NCI-H82 (cell line): ENCODE data around the gene ASPDH.
"Not testable (repeated sequence)": the region's sequence is repeated elsewhere in the genome, so short reads cannot be mapped to it uniquely, and the experiment has no call there.

Experiments
- DNase-seq: peaks from one replicate; lab custom pipeline; 2025; lab: John Stamatoyannopoulos, UW

Gene ASPDH

DNA sequence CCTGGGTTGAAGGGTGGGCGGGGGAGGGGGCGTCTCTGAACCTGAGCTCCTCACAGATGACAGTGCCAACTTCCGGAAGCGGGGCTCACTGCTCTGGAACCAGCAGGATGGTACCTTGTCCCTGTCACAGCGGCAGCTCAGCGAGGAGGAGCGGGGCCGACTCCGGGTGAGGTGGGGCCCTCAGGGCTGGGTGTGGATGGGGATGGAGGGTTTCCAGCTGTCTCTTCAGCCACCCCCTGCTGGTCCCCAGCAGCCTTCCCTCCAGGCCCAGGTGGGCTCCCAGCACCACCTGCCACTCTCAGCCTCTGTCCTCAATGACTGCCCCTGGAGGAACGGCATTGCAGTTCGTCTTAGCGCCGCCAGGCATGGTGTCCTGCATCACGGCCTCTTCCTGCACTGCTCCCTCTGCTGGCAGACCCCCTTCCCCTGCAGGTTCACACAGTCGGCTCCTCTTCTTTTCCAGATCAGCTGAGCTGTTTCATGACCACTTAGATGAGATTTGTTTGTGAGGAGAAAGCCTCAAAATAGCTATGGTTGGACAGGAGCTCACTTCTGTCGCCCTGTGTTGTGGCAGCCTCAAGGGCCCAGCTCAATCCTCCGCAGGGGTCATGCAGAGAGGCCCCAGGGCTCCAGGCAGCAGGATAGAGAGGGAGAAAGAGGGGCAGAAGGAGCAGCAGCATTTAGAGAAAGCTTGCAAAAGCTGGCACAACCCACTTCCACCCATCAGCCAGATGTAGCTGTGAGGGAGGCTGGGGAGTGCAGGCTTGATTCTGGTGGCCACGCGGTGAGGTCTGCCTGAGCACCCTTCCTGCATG is 34.6 kb downstream of the ASPDH start:
- peak; percentile 75 for DNase-seq

DNA sequence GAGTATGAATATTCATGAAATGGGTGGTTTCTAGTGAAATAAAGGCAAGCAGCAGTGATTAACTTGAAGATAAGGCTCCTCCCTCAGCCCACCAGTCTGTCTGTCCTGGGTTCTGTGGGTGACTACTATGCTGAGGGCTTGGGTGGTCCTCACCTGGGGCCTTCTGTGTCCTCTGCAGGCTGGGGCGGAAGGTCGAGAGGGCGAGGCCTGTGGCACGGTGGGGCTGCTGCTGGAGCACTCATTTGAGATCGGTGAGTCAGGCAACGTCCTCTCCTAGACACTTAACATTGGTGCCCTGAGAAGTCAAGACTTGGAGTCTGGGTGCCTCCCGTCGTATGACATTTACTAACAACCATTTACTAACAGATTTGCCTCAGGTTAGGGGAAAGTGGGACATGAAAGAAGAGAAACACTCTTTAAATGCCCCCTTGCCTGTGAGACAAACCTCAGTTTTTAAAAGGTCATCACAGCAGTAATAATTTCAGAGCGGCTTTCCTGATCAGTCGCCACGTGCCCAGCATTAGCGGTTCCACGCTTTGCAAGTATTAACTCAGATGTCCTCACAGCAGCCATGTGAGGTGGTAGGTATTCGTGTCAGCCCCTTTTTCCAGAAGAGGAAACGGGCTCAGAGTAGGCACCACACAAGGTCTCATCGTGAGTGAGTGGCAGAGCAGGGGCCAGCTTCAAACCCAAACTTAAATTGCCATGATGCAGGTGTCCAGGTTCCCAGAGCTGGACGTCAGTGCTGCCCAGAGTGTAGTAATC is 35.8 kb downstream of the ASPDH start:
- DNase-seq = no peak

DNA sequence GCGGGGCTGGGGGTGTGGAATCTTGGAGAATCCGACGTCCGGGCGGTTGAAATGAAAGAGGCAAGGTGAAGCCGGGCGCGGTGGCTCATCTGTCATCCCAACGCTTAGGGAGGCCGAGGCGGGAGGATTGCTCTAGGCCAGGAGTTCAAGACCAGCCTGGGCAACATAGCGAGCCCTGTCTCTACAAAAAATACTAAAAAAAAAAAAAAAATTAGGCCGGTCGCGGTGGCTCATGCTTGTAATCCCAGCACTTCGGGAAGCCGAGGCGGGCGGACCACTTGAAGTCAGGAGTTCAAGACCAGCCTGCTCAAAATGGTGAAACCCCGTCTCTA is 36.8 kb downstream of the ASPDH start:
- DNase-seq = no peak

DNA sequence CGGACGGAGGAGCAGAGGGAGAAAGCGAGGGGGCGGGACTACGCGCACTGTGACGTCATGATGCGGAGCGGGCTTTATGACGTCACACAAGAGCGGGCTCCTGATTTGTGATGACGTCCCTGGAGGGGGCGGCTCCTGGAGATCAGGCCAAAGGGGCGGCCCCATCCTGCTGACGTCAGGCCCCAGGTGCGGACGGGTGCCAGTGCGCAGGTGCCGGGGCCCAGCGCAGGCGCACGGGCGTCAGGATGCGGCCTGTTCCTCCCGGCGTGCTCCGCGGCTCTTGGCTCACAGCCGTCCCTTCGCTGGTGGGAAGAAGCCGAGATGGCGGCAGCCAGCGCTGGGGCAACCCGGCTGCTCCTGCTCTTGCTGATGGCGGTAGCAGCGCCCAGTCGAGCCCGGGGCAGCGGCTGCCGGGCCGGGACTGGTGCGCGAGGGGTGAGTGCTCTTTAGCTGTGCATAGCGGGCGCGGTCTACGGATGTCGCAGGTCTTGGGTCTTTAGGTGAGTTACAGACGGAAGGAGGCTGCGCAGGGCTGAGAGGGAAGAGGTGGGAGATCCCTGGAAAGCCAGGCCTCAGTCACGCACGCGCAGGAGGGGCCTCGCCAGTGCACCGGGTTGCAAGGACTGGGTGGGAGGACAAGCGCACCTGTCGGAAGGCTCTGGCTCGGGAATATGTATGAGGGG is 37.3 kb downstream of the ASPDH start, which contains the start of the genes EMC10 and GARIN5A:
TSS of gene EMC10 (plus strand) at position 284 of the 683 bp plus-strand sequence. CDS start at position 322, 38 bp downstream.
TSS of gene GARIN5A (minus strand) at position 625 of the 683 bp plus-strand sequence. CDS start at position 165, 460 bp downstream.
- peak; percentile 89 for DNase-seq

DNA sequence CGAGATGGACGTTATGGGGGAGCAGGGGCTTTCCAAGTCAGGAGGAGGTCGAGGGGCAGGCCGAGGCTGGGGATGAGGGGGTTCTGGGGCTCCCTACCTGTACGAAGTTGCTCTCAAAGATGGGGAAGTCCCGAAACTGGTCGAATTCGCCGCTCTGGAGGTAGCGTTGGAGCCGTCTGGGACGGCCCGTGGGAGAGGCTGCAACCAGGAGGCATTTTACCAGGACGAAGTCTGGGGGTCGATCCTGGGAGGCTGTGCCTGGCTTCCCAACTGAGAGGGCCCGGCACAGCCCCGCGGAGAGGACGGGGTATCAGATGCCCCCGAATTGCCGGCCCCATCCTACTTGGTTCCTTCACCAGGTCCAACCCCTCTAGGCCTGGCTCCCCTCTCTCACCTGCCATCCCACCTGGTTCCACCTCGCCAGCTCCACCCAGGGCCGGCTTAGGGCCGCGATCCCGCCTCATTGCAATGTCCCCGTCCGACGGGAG is 37.9 kb downstream of the ASPDH start:
- DNase-seq = no peak

DNA sequence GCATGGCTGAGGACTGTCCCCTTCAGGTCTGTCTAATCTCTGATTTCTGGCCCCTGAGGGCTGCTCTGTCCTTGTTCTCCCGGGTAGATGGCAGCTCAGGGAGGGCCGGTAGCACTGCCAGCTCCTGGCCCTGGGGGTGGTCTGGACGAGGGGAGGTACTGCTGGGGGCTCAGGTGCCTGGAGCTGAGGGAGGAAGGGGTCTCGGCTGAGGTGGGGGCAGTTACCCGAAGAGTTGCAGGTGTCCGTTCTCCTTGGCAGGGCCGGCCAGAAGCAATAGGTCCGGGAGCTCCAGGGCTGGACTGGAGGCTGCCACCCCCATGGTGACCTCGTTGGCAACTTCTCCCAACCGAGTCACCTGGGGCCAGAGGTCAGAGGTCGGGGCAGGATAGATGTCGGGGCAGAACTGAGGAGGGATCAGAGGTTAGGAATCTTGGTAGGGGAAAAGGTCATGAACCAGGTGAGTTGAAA is 38.6 kb downstream of the ASPDH start:
- no peak for DNase-seq

DNA sequence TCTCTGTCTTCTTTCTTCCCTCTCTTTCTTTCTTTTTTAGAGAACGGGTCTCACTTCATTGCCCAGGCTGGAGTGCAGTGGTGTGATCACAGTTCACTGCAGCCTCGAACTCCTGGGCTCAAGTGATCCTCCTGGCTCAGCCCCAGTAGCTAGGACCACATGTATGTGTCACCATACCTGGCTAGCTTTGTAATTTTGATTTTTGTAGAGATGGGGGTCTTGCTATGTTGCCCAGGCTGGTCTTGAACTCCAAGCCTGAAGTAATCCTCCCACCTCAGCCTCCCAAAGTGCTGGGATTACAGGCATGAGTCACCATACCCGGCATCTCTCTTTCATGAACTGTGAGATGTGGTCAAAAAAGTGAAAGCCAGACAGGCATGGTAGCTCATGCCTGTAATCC is 40.4 kb downstream of the ASPDH start:
- not testable (repeated sequence) for DNase-seq

DNA sequence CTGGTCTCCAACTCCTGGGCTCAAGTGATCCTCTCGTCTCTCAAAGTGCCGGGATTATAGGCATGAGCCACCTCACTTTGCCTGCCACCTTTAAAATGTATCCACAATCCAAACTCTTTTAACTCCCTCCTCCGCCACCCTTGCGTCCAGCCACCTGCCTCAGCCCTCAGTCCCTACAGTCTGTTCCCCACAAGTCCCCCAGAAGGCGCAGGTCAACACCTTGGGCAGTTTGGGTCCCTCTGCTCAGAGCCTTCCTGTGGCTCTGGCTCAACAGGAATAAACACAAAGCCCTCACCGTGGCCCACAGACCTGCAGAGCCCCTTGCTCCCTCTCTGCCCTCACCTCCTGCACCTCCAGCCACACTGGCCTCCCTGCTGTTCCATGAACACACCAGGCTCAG is 44.9 kb downstream of the ASPDH start:
- DNase-seq = no peak

DNA sequence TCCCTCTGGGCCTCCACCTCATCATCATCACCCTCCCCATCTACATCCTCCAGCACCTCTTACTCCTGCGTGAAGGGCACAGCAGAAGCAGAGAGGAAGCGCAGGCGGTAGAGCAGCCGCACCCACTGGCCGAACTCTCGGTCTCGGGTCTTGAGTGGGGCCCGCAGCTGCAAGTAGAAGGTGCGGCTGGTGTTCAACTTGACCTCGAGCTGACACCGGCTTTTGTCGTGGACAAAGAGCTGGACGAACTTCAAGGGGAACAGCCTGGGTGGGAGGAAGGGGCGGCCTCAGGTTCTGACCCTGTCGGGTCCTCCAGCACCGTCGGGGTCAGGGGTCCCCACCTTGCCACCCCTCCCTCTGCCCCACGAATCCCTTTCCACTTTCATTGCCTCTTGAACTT is 46.1 kb downstream of the ASPDH start:
- DNase-seq = no peak

DNA sequence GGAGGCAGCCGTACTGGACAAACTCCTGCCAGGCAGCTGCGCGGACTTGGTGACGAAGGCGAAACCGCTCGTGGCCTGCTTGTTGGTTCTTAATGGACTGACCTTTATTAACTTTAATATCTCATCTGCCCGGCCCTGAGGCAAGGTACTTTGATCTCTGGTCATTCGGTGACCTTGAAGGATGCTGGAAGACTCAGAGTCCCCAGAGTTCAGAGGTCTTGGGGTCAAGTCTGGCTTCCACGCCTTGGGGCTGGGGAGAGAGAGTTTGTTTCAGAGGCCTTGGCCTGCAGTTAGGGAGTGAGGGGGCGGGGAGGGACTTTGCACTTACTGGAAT is 47.0 kb downstream of the ASPDH start:
- no peak for DNase-seq

DNA sequence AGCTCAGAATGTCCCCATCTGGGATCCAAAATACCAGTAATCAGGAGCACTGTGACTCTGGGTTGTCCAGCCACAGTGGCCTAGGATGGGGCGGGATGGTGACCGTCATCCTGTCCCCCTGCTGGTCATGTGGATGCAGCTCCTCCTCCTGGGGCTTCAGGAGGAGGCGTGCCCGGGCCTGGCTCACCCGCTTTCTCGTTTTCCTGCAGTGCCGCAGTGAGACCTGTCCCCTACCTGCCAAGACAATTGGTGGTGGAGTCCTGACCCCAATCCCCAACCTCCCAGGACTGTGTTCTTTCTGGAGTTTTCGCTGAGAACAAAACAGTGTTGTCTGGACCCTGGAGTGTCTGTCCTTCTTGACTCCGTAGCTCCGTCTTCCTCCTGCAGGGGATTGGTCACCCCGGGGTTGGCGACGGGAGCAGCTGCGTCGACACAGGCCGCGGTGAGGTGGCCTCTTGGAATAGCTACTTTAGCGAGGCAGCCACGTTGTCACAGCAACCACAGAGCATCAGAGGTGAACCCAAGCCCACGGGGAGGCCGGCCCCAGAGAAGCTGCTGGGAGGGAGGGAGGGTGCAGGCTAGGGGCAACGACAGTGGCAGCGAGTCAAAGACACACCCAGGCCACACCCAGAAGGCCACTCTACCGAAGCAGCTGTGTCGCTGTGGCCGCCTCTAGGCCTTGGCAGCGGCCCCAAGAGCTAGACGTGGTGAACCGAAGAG is 47.6 kb downstream of the ASPDH start:
- peak; percentile 21 for DNase-seq

DNA sequence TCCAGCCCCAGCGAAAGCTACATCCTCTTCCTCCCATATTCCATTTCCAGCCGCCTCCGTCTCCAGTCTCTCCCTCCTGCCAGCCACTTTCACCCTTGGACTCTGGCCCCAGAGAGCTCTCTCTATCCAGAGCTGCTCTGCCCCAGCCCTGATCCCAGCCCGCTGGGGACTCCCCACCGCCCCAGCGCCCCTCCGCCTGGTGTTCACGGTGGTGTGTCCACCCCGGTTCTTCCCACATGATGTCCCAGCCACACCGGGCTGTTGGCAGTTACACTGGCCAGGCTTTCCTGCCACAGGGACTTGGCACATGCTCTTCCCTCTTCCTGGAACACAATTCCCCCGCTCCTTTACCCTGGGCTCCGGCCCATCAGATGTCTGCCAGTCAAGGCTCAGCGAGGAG is 48.7 kb downstream of the ASPDH start:
- DNase-seq = no peak

DNA sequence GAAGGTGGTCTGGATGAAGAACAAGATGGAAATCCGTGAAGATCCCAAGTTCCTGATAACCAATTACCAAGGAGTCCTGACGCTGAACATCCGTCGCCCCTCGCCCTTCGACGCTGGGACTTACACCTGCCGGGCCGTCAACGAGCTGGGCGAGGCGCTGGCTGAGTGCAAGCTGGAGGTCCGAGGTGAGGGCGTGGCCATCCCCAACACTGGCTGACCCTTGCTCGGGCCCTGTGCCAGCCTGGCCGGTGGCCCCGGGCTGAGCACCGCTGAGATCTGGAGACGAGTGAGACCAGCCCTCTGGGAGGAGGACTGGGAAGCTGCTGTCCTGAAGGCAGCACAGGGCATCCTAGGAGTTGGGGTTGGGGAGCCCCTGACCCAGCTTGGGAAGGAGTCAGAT is 49.4 kb downstream of the ASPDH start:
- no peak for DNase-seq

DNA sequence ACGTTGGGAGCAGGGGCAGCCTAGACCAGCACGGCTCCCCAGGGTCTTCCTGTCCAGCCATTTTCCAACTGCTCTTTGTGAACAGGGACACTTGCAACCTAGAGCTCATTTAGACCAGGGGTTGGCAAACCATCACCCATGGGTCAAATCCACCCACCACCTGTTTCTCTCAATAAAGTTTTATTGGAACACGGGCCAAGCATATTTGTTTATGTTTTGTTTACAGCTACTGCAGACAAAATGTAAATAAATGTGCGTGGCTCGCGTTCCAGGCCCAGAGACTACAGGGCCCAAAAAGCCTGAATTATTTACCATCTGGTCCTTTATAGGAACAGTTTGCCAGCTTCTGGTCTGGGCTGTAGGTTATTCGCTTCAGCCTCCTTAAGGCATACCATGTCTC is 50.7 kb downstream of the ASPDH start:
- no peak for DNase-seq
